HUES64 (cell line): ENCODE data around the gene JCHAIN. TPM values are rescaled to one million over a fixed set of nuclear protein-coding genes. Genes with fewer than 3 reads are reported as not detected.

Experiments
- H3K27ac ChIP-seq: 2 replicates; pipeline ENCODE4 v1.7.0; 2013; ENCODE audit warnings: low read depth, low read length, inconsistent platforms
- H3K27me3 ChIP-seq: 2 replicates; pipeline ENCODE4 v1.6.1; 2013; ENCODE audit warnings: mild to moderate bottlenecking, low read length; ENCODE audit not compliant: insufficient read depth
- H3K36me3 ChIP-seq: 2 replicates; pipeline ENCODE4 v1.6.1; 2013; ENCODE audit warnings: mild to moderate bottlenecking, low read length; ENCODE audit not compliant: insufficient read depth
- H3K4me1 ChIP-seq: 2 replicates; pipeline ENCODE4 v1.6.1; 2013; ENCODE audit warnings: mild to moderate bottlenecking, low read length, moderate library complexity; ENCODE audit not compliant: insufficient read depth
- H3K4me3 ChIP-seq: 2 replicates; pipeline ENCODE4 v1.5.1; 2013; ENCODE audit warnings: mild to moderate bottlenecking, low read length, moderate library complexity
- H3K9ac ChIP-seq: 2 replicates; pipeline ENCODE4 v1.6.1; 2013; ENCODE audit warnings: mild to moderate bottlenecking, low read depth, low read length
- H3K9me3 ChIP-seq: 2 replicates; pipeline ENCODE4 v1.6.1; 2013; ENCODE audit warnings: low read depth, low read length; ENCODE audit not compliant: insufficient read depth
- WGBS: fragments of 150-250, 120-280 bp; methylation state at CpG from one replicate; pipeline ENCODE4 v1.1.7; 2013; ENCODE audit warnings: missing lambda C conversion rate; 5-methylcytosine and 5-hydroxymethylcytosine counted together
- polyA plus RNA-seq, 2 experiments: library from polyadenylated mRNA; stranded (reverse); fragments of 50-300 nt; gene quantifications; one replicate each; pipeline ENCODE4 v1.2.3, GENCODE V29; 2013

JCHAIN gene
- polyA plus RNA-seq (2013, experiment 1 of 2): not detected
- polyA plus RNA-seq (2013, experiment 2 of 2): not detected

DNA sequence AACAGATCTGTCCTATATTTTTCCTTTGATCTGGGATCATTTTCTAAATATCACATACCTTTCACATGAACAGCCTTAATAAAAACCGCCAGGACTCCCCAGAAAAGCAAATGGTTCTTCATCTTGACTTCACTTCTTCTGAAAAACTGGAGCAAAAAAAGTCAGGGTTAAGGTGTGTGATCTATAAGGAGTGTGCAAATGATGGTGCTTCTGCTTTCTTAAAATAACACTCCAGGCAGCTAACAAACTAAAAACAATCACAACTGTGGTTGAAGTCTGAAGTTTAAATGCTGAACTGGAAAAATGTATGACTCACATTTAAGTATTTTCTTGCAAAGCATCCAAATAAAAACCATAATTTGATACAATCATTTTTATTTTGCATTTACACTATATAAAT lies at the start of gene JCHAIN:
Gene JCHAIN, minus strand, starts transcription at position 140 of the 400 bp plus-strand sequence. Its CDS starts 18 bp downstream, at position 122.
- no peaks in the 10 kb centered on the region for H3K27me3 ChIP-seq
- no peaks in the 10 kb centered on the region for H3K9me3 ChIP-seq
- H3K4me1 ChIP-seq: no peaks in the 10 kb centered on the region
- no peaks in the 10 kb centered on the region for H3K36me3 ChIP-seq
- H3K27ac ChIP-seq: no peak within 1 kb of the TSS
- 80% methylated on average over 1 of the region's 1 CpG for WGBS
- no peak within 1 kb of the TSS for H3K9ac ChIP-seq
- H3K4me3 ChIP-seq: no peak within 1 kb of the TSS

DNA sequence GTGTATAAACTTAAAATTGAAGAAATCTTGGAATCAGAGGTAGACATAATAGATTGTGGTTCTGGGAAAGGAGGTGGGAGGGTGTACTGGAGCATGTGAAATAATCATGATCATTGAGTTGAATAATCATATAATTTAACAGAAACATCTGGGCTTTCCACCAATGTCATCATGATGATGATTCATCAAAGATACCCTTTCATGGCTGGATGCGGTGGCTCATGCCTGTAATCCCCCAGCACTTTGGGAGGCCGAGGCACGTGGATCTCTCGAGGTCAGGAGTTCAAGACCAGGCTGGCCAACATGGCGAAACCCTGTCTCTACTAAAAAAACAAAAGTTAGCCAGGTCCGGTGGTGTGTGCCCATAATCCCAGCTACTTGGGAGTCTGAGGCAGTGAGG lies 48.8 kb upstream of the JCHAIN start:
- H3K9ac ChIP-seq: no peak overlapping the region
- no peak overlapping the region for H3K4me3 ChIP-seq
- H3K9me3 ChIP-seq: no peaks in the 10 kb centered on the region
- no peaks in the 10 kb centered on the region for H3K27me3 ChIP-seq
- H3K27ac ChIP-seq: no peak overlapping the region
- WGBS: 96% methylated on average over 6 of the region's 6 CpGs
- peaks cover 17% of the 10 kb centered on the region for H3K4me1 ChIP-seq
- no peaks in the 10 kb centered on the region for H3K36me3 ChIP-seq

DNA sequence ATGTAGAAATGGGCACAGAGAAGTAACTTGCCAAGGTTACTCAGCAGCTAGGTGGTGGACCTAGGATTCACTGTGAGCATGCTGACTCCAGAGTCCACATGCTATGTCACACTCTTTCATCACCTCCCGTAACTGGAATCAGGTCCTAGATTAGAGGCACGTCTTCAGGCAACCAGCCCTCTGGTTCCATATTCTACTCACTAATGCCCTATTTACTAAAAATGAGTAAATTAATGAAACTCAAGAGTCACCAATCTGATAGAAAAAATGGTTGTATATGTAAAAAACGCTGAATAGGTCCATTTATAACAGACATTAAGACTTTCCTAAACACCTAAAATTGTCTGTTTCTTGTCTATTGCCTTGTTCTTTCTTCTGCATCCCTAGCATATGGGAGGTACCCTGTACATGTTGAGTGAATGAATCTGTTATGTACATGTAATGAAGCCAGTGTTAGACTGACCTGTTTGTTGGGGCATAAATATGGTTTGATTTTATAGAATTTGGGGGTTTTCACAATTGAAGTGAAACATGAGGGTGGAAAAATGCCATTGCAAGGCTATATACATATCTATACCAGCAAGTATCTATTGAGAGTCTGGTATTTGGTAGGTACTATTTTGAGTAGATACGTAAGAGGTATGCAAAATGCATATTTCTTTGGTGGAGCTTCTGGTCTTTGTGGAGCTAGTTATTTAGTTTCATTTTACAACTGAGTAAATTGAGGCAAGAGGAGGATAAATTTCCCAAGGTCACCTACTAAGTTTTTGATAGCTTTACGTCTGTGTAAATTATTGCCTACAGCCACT lies 48.0 kb upstream of the JCHAIN start:
- Histone ChIP-seq H3K9ac (no peak overlapping the region), H3K27me3 (no peaks in the 10 kb centered on the region), H3K36me3 (no peaks in the 10 kb centered on the region), H3K4me3 (no peak overlapping the region), H3K4me1 (peaks cover 19% of the 10 kb centered on the region), H3K9me3 (no peaks in the 10 kb centered on the region), H3K27ac (no peak overlapping the region)
- WGBS: 93% methylated on average over 4 of the region's 5 CpGs

DNA sequence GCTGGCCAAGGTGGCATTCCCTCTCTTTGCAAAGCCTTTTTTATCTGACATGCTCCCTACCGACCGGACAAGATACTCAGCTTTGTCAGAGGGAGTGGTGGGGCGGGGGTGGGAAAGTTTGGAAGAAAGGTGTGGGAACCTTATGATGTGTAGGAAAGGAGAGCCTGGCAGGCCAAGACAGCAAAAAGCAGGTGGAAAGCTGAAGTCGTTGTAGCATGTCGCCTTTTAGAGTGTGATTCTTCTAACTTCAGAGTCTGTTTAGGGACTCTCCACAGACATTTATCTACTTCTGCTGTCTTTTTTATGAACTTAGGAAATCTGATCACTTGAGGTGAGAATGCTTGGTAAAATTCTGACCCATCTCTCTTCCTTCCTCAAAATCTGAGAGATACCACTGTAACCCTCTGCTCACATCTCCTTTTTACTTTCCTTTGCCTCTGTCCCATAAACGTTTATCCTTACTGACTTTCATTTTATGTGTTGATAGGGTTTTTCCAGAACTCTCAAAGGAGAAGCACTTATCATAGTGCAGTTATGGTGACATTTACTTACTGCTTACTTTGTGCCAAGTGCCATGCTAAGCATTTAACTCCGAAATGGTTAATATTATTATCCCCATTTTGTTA lies 47.3 kb upstream of the JCHAIN start:
- Histone ChIP-seq H3K36me3 (no peaks in the 10 kb centered on the region), H3K27ac (no peak overlapping the region), H3K27me3 (no peaks in the 10 kb centered on the region), H3K9ac (no peak overlapping the region), H3K4me1 (peaks cover 24% of the 10 kb centered on the region), H3K4me3 (no peak overlapping the region), H3K9me3 (no peaks in the 10 kb centered on the region)
- WGBS: 53% methylated on average over 5 of the region's 7 CpGs

DNA sequence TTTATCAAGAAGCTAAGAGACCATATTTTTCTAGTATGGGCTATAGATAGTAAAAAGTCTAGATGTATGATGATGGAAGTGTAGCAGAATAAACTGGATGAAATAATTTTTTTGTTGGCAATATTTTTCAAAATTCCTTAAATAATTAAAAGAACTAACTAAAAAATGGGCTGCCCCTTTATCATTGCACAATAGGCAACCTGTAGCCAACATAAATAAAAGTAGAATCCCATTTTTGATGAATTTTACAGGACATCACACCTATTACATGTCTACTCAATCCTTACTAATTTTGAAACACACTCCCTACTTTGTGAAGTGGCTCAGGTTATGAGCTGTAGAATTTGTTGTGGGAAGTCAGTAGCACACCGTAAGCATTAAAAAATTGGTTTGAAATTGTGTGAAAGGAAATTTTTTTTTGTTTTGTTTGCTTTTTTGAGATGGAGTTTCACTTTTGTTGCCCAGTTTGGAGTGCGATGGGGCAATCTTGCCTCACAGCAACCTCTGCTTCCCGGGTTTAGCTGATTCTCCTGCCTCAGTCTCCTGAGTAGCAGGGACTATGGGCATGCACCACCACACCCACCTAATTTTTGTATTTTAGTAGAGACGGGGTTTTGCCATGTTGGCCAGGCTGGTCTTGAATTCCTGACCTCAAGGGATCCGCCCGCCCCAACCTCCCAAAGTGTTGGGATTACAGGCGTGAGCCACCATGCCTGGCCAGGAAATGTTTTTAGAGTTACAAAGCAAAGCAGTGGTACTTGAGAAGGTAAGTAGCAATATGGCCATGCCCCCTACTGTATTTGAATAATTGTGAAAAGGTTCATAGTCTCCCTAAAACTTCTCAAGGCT lies 46.5 kb upstream of the JCHAIN start:
- Histone ChIP-seq H3K4me3 (no peak overlapping the region), H3K9ac (no peak overlapping the region)
- 86% methylated on average over 7 of the region's 7 CpGs for WGBS

DNA sequence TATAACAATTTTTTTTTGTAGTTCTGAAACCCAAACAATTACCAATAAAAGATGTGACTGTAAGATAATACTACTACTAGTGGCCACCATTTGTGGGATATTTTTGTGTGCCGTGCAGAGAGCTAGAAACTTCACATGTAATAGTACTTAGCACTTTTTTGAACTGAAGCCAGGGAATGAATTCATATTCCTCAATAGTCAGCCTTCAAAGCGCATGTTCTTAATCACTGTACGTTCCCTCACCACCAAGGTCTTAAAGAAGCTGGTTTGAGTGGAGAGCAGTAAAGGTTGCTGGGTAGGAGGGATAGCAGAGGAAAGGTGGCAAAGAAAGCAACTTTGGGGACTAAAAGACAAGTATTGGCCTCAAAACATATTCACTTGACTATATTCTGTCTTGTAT lies 45.8 kb upstream of the JCHAIN start:
- Histone ChIP-seq H3K27ac (no peak overlapping the region), H3K27me3 (no peaks in the 10 kb centered on the region), H3K36me3 (no peaks in the 10 kb centered on the region), H3K9me3 (no peaks in the 10 kb centered on the region), H3K4me1 (peaks cover 24% of the 10 kb centered on the region), H3K9ac (no peak overlapping the region), H3K4me3 (no peak overlapping the region)
- WGBS: 93% methylated on average over 3 of the region's 3 CpGs

More for the DNA sequence above, 46.5 kb upstream of the JCHAIN start:
- no peaks in the 10 kb centered on the region for H3K36me3 ChIP-seq
- no peaks in the 10 kb centered on the region for H3K9me3 ChIP-seq
- no peaks in the 10 kb centered on the region for H3K27me3 ChIP-seq
- H3K4me1 ChIP-seq: peaks cover 24% of the 10 kb centered on the region
- no peak overlapping the region for H3K27ac ChIP-seq

DNA sequence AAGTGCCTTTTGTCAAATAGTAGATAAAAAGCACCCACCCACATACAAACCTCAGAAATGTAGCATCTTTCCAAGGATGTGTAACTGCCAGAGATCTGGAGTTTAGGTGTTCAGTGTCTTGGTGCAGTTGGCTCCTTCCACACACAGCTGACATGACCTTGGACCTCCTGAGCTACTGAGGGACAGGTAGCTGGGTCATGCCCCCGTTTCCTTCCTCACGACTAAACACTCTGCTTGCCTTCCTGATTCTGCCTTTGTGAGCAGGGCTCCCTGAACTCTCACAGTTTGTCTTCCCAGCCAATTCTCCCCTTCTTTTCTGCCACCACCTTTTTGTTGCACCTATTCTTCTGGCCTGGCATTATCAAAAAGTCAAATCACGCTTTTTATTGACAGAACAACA lies 45.3 kb upstream of the JCHAIN start:
- H3K4me1 ChIP-seq: peaks cover 28% of the 10 kb centered on the region
- H3K9me3 ChIP-seq: no peaks in the 10 kb centered on the region
- WGBS: 90% methylated on average over 3 of the region's 3 CpGs
- H3K27me3 ChIP-seq: no peaks in the 10 kb centered on the region
- H3K9ac ChIP-seq: no peak overlapping the region
- H3K36me3 ChIP-seq: no peaks in the 10 kb centered on the region
- no peak overlapping the region for H3K4me3 ChIP-seq
- no peak overlapping the region for H3K27ac ChIP-seq

DNA sequence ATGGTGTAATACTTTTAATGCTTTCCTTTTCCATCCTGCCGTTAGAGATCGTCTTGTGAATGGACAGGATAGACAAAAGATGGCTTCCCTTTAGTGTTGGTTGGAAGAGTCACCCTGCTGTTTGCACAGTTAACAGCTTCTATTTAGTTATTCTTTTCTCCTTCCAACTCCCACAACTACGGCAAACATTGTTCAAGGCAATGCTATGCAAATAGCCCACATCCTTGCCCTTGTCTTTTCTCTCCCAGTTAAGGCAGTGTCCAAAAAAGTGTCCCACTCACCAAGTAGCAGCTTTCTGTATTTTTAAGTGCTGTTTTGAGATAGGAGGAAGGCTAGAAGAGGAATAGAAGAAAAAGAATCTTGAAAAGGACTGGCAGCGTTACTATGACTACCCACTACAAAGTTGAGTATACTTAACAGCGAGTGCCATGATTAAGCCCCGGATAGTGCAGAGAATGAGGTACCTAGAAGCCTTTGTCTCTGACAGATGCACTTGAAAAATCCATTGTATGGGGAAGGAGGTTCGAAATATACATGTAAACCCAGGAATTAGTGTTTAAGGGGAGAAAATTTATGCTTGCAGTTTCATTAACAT lies 43.4 kb upstream of the JCHAIN start:
- 79% methylated on average over 7 of the region's 7 CpGs for WGBS
- no peaks in the 10 kb centered on the region for H3K27me3 ChIP-seq
- no peak overlapping the region for H3K4me3 ChIP-seq
- H3K36me3 ChIP-seq: no peaks in the 10 kb centered on the region
- H3K4me1 ChIP-seq: peaks cover 34% of the 10 kb centered on the region
- H3K9me3 ChIP-seq: no peaks in the 10 kb centered on the region
- H3K27ac ChIP-seq: no peak overlapping the region
- no peak overlapping the region for H3K9ac ChIP-seq

DNA sequence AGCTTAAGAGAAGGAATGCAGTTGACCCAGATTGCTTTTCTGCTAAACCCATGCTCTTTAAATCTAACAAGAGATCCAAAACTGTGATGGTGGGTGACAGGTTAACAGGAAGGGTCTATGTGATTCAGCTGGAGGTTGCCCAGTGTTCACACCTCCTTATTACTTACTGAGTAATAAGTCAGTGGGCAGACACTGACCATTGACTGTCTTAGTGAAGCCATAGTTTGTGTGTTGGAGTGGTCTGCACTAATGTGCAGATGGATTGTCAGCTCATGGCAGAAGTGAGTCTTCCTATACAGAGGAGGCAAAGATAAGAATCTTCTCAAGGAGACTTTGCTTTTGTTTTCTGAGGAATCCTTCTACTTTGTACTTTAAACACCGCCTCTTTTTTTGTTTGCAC lies 40.2 kb upstream of the JCHAIN start:
- no CpG with 5 or more reads among the region's 1 CpG for WGBS
- Histone ChIP-seq H3K27me3 (no peaks in the 10 kb centered on the region), H3K4me3 (peak overlapping the region; percentile 88), H3K9me3 (no peaks in the 10 kb centered on the region), H3K4me1 (peaks cover 21% of the 10 kb centered on the region; the same call in 1 of the 2 replicates), H3K36me3 (no peaks in the 10 kb centered on the region), H3K27ac (no peak overlapping the region), H3K9ac (0 out of 2 replicates have a peak overlapping the region, but pooled peaks have one; percentile 84)

DNA sequence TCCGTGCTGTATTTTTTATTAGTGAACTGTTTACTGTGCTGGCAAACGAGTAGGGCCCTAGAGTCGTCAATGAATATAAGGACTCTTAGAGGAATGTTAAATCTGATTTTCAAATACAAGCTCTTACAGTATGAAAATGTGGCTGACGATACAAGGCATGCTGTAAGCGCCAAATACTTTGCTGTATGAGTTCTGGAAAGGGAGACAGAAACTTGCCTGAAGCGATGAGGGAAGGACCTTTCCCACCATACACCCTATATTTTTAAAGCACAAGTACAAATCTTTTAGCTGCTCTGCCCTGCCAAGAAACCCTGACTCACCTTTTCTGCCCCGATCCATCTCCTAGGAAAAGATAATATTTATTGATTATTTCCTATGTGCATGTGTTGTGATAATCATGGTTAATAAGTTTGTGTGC lies 39.7 kb upstream of the JCHAIN start:
- peak overlapping the region; percentile 84; the same call in 1 of the 2 replicates for H3K9ac ChIP-seq
- H3K36me3 ChIP-seq: no peaks in the 10 kb centered on the region
- H3K4me1 ChIP-seq: peaks cover 21% of the 10 kb centered on the region; the same call in 1 of the 2 replicates
- H3K9me3 ChIP-seq: no peaks in the 10 kb centered on the region
- 0 out of 2 replicates have a peak overlapping the region, but pooled peaks have one; percentile 82 for H3K27ac ChIP-seq
- no peaks in the 10 kb centered on the region for H3K27me3 ChIP-seq
- H3K4me3 ChIP-seq: peak overlapping the region; percentile 88
- 16% methylated on average over 6 of the region's 7 CpGs for WGBS
